H54 (cell line): Measurements from ENCODE around the gene CCND2.

Source experiments
- DNase-seq: peaks from one replicate; pipeline ENCODE4 v3.0.0; 2011; ENCODE audit warnings: low spot score, mixed read lengths; ENCODE audit not compliant: insufficient read length
- FAIRE-seq: peaks from 3 replicates; lab custom pipeline; 2011; peaks lifted over from hg19 to GRCh38; lab: Jason Lieb, UNC
- POLR2A ChIP-seq: IDR thresholded peaks from 2 replicates; pipeline ENCODE4 v1.6.1; 2011; ENCODE audit warnings: low read depth, mild to moderate bottlenecking, low read length

Gene CCND2

DNA sequence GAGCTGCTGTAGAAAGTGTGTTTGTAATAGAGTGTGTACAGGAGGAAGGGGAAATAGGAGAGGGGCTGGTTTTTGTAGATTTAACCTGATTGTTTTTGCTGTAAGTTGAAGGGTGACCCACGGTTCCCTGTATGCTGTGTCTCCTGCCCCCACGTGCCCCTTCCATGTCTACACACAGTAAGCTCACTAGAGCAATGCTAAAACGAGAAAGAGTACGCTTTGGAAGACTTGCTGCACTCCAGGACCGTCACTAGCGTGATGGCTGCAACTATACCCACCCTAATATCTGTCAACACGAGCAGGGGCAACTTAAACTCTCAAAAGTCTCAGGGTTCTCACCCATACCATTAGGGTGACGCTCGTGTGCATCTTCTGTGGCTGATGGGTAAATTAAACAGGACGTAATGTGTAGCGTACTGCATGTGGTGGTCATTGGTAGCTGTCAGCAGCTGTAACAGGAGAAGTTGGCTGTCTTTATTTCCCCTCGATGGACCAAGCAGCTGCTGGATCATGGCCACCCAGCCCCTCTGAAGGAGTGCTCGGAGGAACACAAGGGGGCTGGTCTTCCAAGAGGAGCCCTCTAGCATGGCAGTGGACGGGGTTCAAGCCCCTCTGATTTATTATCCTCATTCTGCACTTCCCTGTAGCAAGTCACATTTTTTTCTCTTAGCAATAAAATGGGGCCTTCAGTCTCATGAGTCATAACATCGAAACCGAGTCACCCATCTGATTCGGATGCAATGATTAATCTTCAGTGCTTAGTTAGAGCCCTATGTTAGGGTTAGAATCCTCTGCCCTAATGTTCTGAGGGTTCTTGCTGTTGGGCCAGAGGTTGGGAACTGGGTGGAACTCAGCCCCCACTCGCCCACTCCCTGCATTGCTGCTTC is 14.0 kb downstream of the CCND2 start:
- DNase-seq (no peak), FAIRE-seq (no peak)
- no peak for TF ChIP-seq POLR2A

DNA sequence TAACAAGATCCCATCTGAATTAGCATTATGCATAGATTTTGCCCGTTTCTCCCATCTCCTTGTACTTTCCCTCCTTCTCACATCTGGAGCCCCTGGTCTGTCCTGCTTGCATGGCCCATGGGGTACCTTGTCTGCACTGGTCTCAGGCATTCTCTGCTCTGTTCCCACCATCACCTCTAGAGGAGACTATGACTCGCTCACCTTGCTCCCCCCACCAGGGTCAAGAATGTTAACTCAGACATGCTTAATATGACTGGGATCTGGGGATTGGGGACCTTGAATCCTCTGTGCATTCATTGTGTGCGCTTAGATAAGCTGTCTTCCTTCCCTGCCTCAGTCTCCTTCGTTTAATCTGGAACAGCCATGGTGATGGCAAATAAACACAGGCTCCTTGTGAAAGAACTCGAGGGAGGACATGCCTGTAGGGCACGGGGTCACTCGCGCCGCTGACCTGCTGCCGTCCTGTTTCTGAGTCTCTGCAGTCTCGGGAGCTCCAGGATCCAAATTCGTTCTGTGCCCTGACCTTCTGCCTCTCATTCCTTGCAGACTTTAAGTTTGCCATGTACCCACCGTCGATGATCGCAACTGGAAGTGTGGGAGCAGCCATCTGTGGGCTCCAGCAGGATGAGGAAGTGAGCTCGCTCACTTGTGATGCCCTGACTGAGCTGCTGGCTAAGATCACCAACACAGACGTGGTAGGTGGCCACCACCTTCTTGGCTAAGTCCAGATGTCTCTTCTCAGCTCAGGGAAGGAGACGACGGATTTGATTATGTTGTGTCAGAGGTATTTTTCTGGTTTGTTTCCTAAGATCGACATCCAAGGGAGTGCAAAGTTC is 15.0 kb downstream of the CCND2 start:
- no peak for DNase-seq
- no peak for FAIRE-seq
- no peak for TF ChIP-seq POLR2A

DNA sequence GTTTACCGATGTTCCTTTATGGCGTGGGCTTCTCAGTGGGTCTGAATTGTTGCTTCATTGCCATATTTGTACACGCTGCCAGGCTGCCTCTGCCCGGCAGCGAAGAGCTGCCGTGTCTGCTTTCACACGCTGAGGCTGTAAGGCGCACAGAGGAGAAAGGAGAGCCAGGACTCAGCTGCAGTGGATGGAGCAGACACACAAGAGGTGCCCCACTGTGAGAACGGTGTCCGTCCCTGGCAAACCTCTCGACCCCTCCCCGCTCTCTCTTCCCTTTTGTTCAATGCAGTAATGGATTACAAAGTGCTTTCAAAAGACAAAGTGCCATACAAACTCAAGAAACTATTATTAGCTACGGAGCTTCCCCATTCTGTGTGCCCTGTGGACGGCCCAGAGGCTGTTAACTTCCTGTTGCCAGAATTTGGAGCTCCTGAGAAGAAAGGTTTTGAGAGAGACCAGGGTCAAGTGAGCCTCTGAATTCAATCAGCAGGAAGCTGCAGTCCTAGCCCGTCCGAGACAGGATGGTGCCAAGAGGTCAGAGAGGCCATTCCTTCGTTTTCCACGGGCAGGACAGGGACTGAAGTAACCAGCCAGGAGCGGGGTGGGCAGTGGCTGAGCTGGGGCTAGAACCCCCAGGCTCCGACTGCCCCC is 15.8 kb downstream of the CCND2 start:
- FAIRE-seq (no peak), DNase-seq (no peak)
- no peak for TF ChIP-seq POLR2A

DNA sequence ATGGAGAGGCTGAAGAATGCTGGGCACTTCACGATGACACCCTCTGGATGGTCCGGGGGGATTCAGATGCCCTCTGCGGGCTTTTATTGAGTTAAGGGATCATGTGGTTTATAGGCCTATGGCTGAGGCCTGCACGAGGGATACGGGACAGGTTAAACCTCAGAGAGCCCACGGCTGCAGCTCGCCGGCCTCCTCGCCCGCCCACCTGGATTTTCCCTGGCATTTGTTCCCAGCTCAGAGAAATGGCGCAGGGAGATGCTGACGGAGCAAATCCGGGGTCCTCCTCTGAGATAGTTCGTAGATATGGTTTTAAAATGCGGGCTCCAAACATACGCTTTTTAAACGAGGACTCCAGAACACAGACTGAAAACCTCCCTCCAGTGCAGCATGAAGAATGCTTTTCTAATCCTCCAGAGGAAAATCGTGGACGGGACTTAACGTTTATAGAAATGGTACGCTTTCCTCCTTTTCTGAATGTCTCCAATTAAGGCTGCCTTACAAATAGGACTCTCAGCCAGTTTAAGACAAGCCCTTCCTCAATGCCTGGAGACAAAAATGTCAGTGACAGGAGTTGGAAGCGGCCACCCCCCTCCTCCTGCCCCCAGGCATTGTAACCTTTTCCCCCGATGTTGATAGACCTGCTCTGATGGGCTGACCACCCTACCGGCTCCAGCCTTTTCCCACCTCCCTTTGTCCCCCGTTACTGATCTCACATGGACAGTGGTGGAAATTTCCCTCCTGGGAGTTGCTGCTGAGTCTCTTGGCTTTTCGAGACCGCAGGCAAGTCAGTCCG is 16.6 kb downstream of the CCND2 start:
- TF ChIP-seq POLR2A: no peak
- FAIRE-seq (no peak), DNase-seq (no peak)

DNA sequence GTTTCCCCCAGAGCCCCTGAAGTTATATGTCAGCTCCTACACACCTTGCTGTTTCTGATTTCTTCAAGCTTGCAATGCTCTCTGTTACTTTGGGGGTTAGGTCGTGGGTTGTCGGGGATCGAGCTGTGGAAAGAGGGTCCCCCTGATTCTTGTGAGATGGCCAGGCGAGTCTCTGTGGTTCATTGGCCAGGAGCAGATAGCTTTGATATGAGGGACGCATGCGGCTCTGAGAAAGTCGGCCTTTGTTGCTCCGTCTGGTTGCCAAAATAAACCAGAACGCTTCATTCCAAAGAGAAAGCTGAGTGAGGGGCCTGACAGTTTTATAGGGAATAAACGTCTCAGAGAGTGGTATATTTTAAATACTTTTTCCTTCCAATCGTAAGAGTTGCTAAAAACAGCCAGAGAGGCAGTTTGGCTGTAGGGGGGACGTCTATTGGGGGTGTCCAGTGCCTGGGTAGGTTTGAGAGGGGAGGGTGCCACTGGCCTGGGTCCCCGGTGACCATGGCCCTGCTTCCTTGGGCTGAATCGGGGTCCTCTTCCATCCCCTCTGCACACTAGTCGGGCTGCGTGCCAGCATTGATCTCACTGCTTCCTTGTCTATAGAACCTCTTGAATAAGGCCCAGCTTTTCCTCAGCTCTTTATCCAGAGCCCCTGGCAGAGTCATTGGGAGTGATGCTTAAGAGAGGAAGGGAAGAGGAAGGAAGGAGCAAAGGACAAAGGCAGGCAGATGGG is 18.9 kb downstream of the CCND2 start:
- FAIRE-seq: no peak
- DNase-seq: no peak
- no peak for TF ChIP-seq POLR2A

DNA sequence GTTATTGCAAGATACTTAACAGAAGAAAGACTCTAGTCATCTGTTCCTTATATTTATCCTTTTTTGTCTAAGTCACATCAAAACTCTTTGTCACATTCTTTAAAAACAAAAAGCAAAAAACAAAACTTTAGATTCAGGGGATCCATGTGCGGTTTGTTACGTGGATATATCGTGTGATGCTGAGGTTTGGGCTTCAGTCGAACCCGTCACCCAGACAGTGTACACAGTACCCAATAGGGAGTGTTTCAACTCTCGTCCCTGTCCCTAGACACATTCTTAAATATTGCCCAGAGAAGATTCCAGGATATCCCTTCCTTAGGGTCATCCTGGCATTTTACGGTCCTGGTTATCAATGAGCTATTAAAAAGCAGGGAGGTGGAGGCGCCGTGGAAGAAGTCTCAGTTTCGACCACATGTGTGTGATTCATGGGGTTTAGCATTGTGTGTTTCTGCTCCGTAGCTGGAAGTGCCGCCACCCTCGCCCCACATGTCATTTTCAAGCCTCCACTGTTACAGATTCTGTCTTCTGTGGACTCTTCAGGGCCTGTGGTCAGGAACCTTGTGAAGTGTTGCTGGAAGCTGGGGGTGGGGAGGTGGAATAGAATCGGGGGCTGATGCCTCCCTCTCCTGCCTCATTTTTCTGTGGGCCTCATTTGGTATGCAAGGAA is 19.9 kb downstream of the CCND2 start:
- TF ChIP-seq POLR2A: no peak
- FAIRE-seq (no peak), DNase-seq (no peak)

DNA sequence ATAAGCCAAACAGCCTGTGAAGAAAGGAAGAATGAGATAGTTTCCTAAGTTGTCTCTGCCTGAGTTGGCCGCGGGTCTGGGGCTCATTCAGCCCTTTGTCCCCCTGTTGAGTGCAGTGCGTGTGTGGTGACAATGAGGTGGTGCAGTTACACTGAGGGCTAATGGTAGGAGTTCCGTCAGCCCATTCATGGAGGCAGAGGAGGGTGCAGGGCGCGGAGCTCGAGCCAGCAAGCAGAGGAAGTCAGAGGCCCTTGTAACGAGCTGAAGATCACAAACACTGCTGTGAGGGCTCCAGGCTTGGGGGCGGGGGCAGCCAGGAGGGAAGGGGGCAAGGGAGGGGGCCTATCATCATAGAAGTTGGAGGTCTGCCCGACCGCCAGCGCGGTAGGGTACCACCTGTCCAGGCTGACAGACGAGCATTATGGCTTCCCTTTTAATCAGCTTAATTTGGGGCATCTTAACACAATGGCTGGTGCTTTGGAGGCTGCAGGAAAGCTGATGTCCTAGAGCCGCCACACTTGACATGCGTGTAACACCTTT is 20.5 kb downstream of the CCND2 start:
- DNase-seq (no peak), FAIRE-seq (no peak)
- TF ChIP-seq POLR2A: no peak

DNA sequence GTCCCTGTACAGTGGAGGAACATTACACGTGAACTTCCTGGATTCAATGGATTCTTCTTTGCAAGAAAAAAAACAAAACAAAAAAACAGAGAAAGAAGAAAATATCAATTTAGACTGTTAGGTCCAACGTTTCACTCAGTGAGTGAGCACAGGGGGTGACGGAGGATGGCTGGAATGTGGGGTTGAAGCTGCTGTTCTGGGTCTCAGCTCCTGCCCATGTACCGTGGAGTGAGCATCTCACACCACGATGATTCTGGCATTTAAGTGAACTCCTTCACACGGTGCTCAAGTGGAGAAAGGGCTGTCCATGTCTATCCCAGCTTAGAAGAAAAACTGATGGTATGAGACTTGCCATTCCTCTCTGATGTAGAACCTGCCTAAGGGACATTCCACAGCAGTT is 23.2 kb downstream of the CCND2 start:
- FAIRE-seq: no peak
- TF ChIP-seq POLR2A: no peak
- no peak for DNase-seq

DNA sequence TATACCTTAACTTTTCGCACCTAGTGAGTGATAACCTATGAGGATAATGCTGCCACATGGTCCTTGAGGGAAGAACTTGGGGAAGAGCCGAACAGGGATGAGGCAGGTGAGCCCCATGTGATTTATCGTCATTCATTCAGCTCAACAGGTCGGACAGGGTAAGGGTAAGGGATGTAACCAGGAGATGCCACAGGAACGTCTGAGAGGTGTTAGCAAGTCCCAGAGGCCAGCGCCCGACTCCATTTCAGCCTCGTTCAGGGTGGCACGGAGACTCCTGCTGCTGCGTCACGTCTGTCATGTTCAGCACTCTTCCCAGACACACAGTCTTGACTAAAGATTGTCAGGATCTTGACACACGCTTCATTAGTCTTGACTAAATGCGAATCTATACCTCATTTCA is 24.1 kb downstream of the CCND2 start:
- no peak for TF ChIP-seq POLR2A
- no peak for FAIRE-seq
- no peak for DNase-seq

DNA sequence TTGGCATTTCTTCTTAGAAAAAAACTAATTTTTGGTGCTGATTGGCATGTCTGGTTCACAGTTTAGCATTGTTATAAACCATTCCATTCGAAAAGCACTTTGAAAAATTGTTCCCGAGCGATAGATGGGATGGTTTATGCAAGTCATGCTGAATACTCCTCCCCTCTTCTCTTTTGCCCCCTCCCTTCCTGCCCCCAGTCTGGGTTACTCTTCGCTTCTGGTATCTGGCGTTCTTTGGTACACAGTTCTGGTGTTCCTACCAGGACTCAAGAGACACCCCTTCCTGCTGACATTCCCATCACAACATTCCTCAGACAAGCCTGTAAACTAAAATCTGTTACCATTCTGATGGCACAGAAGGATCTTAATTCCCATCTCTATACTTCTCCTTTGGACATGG is 27.3 kb downstream of the CCND2 start:
- TF ChIP-seq POLR2A: no peak
- no peak for FAIRE-seq
- no peak for DNase-seq

DNA sequence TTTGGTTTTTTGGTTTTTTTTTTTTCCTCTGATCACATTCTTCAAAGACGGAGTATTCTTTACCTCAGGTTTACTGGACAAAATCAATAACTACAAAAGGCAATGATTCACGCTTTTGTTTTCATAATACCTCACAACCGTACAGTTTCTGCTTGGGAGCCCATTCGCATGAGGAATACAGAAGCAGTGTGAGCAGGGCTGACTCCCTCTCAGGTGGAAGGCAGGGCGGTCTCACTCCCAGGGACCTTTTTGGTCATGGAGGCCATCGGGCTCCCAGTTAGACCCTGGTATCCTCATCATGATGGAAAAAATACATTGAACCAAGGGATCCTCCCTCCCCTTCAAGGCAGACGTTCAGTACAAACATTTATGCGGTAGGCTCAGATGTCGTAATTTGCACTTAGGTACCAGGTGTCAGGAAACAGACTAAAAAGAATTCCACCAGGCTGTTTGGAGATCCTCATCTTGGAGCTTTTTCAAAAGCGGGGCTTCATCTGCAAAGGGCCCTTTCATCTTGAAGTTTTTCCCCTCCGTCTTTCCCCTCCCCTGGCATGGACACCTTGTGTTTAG is 28.5 kb downstream of the CCND2 start:
- FAIRE-seq: no peak
- TF ChIP-seq POLR2A: no peak

DNA sequence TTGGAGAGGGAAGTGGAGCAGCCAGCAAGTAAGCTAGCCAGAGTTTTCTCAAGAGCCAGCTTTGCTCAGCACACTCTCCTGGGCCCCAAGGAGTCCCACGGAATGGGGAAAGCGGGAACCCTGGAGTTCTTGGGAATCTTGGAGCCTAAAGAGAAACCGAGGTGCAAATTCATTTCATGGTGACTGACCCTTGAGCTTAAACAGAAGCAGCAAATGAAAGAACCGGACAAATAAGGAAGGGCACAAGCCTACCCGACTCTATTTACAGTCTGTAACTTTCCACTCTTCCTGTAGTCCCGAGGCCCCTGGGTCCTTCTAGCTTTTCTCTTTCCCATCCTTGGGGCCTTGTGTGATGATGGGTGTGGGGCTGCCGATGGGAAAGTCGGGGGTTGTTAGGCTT is 29.3 kb downstream of the CCND2 start:
- no peak for TF ChIP-seq POLR2A
- no peak for FAIRE-seq

More for the DNA sequence above, 28.5 kb downstream of the CCND2 start:
- no peak for DNase-seq

More for the DNA sequence above, 29.3 kb downstream of the CCND2 start:
- no peak for DNase-seq
